GM18517 (cell line): ENCODE results near the gene AHRR.

ENCODE experiments used
- ATAC-seq: cut with Tn5 transposase; IDR thresholded peaks from one replicate; pipeline ENCODE4 v1.9.1; 2021; ENCODE audit warnings: mild to moderate bottlenecking, moderate library complexity; ENCODE audit not compliant: unreplicated experiment

Gene AHRR

DNA sequence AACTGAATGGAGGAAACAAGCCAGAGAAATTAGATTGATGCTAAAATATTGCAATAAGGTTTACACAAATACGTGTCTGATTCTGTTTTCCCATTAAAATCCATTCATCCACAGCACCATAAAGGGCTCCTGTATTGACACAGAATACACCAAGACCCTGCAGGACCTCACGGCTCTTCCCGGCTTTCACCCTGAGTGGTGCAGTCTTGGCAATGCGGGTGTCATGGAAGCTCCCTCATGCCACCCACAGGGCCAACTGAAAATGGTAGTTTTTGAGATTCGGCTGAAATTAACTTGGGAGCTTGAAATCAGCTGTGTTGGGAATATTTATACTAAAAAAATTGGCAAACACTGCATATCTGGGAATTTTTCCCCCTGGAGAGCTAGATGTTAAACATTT lies 104.2 kb downstream of the AHRR start:
- no peak for ATAC-seq

DNA sequence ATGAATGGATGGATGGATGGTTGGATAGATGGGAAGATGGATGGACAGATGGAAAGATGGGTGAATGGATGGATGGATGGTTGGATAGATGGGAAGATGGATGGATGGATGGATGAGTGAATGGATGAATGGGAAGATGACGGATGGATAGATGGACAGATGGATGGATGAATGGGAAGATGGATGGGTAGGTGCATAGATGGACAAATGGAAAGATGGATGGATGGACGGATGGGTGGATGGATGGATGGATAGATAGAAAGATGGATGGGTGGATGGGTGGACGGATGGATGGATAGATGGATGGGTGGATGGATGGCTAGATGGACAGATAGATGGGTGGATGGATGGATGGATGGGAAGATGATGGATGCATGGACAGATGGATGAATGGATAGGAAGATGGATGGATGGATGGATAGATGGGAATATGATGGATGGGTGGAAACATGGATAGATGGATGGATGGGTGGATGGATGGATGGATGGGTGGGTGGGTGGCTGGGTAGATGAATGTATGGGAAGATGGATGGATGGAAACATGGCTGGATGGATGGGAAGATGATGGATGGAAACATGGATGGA lies 105.0 kb downstream of the AHRR start:
- no peak for ATAC-seq

DNA sequence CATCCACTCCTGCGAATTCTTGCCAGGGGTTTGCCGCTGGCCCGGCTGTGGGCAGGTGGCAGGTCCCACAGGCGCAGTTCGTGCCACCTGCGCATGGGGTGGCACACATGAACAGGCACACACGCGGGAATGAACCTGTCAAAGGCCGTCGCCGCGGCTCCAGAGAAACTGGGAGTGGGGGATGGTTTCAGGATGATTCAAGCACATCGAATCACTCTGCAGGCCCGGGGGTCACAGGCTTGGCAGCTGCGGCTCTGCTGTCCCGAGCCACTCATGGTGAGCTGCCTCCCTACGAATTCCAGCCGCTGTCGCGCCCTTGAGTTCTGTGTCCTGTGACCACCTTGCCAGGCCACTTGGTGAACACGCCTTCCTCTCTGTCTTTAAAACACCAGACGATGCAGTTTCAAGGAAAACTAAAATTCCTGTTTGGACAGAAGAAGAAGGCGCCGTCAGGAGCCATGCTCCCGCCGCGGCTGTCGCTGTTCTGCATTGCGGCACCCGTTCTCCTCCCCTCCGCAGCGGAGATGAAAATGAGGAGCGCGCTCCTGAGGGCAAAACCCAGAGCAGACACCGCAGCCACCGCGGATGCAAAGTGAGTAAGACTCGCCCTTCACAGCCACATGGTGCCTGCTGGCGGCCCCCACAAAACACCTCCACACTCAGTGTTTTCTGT lies 106.0 kb downstream of the AHRR start:
- no peak for ATAC-seq

DNA sequence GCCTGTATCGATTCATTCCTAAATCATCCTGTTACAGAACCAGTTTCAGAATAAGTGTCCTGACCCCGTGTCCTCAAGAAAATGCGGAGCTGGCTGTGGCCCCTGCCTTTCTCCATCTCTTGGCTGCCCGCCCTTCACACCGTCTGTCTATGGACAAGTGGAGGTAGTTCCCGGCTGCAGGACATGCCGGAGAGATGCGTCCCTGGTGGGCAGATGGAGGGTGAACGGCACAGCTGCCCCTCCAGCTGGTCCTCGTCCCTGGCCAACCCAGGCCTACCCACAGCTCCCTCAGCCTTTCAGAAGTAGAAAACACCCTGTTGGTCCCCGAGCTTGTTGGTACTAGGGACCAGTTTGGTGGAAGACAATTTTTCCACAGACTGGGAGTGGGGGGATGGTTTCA lies 106.7 kb downstream of the AHRR start:
- no peak for ATAC-seq

DNA sequence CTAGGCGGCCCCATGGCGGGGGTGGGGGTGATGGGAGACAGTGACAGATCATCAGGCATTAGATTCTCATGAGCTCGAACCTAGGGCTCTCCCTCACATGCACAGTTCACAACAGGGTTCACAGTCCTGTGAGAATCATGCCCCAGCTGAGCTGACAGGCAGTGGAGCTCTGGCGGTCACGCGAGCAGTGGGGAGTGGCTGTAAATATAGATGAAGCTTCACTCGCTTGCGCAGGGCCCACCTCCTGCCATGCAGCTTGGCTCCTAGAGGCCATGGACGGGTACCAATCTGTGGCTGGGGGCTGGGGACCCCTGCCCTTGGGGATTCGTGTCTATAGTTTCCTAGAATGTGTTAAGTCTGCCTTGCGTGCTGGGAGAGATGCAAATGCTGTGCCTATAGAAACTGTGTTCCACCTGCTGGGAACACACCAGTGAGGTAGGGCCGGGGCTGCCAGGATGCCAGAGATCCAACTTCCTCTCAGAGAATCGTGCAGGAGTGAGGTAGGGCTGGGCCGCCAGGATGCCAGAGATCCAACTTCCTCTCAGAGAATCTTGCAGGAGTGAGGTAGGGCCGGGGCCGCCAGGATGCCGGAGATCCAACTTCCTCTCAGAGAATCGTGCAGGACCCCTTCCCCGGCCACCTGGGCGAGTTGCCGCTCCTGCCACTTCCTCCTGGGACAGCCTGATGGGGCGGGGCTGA lies 107.4 kb downstream of the AHRR start:
- ATAC-seq: no peak

DNA sequence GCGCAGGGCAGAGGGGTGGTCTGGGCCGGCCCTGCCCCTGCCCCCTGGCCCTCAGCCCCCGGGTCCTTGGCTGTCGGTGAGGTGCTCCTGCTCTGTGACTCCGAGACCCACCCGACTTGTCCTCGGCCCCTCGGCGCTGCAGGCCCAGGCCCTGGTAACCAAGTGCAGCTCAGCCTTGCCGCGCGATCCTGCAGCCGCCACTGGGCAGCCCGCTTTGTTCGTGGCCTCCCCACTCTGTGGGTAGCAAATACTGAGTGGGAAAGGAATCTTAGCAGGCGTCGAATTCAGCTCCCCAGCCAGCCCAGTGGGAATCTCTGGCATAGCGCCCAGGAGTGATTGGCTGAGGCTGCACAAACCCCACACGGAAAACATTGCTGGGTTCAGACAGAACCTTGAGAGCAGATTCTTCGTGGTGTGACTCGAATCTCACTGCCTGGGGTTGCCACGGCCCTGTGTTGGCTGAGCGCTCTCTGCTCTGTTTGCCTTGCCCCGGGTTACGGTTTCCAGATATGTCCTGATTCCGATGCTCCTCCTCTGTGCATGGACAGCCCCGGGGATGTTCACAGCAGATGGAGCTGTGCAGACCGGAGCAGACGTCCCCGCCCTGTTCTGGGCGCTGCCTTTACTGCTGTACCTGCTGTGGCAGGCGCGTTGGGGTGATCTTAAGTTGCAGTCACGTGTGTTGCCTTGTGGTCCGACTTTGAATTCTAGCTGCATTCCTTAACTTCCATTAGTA lies 108.1 kb downstream of the AHRR start:
- ATAC-seq: no peak

DNA sequence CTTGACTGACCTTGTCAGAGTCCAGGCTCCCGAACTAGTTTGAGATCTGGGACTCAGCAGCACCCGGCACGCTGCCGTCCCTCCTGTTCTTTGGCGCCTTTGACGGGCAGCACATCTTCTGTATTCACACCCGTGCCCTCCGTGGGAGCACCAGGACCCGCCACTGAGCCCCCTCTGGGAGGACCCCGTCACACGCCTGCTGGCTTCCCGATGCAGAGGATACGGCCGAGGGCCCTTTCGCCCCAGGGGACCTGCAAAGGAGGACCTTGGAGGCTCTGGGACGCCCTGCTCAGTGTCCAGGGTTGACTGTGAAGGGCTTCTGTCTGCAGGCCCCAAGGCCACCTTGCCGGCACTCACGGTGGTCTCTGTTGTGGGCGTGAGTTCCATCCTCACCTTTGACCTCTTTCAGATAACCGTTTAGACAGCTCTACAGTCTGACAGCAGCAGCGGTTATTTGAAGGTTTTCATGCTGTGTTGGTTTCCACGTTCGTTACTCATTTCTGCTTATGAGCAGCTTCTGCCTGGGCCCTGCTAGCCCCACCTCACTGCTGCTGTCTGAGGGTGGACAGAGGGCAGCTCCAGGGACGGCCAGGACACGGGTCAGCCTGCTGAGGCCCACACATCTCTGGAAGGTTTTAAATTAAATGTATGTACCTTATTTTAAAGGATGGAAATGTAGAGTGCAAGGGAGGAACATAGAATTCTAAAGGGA lies 108.9 kb downstream of the AHRR start:
- ATAC-seq: no peak

DNA sequence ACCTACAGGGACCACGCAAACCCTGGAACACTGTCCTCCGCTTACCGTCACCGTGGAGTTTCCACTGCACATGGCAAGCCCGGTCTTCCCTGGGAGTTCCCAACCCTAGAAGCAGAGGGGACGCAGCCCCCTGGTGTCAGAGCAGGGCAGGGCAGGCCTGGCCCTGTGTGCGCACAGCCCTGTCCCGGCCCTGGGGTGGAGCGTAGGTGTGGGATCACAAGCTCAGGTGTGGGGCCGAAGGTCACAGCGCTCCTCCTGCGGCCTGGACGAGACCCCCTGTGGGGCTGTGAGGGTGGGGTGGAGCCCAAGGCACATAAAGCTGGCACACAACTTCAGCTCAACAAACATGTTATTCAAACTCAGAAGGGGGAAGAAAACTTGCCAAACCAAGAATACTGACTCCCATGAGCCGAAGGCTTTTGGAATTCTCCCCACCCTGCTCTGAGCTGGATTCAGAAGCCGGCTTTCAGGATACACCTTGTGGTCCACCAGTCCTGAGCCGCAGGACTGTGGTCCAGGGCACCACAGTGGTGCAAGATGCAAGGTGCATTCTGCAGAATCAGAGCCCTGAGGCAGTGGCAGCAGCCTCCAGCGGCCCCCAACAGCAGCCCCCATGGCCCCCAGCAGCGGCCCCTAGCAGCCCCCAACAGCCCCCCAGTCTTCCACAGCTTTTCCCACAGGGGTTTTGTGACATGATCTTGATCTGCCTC lies 109.6 kb downstream of the AHRR start:
- ATAC-seq: peak; percentile 69

DNA sequence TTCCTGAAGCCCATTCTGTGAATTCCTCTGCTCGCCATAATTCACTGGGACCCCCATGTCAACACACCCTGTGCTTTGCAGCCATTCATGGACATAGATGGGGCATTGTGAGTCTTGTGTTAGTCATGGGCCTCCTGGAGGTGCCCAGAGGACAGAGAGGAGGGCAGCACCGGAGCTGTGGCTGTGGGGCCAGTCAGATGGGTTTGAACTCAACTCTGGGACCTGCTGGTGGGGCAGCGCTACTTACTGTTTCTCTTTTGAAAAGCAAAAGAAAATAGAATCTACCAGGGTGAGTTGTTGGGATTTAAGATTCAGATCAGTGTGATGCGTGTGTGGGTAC lies 110.2 kb downstream of the AHRR start:
- no peak for ATAC-seq

DNA sequence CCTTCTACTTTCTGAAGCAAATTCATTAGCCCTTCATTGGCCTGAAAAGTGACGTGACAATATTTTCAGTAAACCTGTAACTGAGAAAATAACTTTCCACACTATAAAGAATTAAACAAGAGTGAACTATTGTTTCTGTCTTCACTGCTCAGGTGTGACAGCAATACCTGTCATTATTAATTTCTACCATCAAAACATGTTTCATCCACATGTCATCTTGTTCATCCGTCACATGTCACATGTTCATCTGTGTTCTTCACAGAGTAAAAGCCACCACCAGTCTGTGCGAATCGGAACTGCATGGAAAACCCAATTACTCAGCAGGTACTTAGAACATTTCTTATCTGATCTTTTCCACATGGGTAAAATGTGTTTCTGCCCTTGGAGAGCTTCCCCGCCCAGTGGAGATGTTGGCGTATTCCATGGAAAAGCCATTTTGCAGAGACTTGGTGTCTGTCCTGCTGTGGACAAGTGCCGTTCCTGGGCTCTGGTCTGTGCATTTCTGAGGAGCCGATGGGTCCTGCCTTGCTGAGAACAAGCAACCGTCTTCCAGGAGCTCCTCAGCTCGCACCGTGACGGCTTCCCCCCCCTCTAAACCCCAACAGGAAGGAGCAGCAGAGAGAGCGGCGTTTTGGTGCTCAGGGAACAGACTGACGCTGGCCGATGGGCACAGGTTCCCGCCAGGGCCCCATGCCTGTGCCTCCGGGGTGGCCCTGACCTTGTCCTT lies 110.8 kb downstream of the AHRR start:
- ATAC-seq: no peak

DNA sequence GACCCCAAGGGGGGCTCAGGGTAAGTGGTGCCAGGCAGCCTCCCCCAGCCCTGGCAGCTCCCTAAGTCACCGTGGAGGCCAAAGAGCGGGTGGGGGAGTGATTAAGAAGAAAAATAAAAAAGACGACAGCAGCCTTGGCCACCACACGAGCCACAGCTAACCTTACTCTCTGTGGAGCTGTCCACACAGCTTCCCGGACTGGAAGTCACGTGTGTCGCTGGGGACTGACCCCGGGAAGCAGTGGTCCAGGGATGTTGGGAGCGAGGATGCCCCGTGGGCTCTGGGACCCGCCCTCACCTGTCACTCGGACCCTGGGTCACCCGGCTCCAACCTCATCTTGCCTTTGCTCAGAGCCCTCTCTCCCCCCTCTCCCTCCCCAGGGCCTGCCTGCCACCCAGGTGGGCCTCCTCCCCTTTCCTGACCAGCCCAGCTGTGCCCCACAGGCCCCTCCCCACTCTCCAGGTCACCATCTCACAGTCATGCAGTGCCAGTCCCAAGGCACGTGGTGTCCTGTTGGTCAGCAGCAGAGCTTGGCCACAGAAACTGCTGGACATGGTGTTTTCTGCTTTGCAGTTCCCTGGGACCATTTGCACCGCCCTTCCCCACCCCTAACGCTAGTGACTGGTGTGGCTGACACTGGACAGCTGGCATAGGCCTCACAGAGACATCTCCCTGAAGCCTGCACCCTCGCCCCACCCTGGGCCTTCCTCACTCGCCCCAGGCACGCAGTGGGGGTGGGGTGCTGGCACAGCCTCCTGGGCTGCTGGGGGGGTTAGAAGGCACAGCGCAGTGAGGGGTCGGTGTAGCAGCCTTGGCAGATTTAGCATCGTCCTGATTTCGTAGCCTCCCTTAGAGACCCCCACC lies 111.6 kb downstream of the AHRR start:
- no peak for ATAC-seq

DNA sequence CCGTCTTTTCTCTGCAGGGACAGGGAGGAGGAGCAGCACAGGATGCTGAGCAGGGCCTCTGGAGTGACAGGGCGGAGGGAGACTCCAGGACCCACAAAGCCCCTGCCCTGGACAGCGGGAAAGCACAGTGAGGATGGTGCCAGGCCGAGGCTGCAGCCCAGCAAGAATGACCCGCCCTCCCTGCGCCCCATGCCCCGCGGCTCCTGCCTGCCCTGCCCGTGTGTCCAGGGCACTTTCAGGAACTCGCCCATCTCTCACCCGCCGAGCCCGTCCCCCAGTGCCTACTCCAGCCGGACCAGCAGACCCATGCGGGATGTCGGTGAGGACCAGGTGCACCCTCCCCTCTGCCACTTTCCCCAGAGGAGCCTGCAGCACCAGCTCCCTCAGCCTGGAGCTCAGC lies 112.3 kb downstream of the AHRR start:
- ATAC-seq: no peak

DNA sequence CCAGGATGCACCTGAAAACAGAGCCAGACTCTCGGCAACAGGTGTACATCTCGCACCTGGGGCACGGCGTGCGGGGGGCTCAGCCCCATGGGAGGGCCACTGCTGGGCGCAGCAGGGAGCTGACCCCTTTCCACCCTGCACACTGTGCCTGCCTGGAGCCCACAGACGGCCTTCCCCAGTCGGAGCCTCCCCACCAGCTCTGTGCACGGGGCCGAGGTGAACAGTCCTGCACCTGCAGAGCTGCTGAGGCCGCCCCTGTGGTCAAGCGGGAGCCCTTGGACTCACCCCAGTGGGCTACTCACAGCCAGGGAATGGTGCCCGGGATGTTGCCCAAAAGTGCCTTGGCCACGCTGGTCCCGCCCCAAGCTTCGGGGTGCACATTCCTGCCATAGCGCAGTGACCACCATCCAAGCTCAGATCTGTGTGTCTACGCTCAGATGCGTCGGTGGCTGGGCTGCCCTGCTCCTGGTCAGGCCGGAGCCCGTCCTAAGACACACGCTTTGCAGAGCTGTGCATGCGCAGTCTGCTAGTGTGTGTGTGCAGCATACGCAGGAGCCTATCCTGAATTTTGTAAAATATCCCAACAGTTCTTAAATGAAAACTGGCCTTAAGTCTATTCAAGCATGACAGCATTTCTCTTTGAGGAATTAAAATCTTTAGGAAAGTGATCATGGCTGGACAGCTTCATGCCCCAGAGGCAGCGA lies 113.1 kb downstream of the AHRR start:
- no peak for ATAC-seq

DNA sequence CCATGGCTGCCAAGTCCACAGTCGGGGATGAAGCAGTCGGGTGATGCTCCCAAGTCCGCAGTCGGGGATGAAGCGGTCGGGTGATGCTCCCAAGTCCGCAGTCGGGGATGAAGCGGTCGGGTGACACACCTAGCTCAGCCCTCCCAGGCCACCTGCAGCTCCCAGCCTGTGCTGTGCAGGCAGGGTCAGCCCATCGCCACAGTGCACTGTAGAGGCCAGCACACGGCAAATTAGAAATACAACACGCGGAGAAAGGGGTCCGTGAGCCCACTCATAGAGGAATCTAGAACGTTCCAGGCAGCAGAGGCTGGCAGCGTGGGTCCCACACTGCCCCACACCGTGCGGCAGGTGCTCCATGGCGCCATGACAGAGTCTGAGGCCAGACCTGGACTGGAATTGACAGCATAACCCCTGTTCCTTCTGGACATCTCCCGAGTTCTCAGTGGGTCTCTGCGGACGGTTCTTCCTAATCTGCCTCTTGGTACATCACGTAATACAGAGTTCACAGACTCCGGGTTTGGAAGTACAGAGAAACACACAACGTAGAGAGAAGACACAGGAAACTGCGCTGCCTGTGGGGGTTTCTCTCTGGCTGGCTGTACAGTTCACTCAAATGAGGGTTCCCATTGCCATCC lies 113.8 kb downstream of the AHRR start:
- no peak for ATAC-seq

DNA sequence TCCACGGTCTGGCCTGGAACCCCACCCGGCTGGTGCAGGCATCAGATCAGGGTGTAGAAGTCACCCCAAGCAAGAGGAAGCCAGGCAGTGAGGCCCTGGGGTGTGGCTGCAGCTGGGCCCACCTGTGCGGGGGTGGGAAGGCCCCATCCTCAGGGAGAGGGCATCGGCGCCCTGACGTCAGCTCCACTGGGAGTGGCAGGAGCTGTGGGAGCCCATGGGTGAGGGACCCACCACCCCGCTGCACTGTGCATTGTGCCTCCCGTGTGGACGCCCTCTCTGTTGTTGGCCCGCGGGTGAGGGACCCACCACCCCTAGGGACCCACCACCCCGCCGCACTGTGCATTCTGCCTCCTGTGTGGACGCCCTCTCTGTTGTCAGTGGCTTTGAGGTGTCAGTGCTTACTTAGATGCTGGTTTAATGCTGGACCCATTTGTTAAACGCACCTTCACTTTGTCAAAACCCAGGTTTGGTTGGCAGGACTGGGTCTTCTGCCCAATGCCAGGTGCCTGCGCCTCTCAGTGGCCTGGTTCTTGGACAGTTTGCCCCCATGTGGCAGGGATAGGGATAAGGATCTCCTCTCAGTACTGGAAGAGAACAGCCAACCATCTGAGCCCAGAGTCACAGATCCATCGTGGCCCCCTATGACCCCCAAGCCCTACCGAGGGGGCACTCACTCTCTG lies 114.6 kb downstream of the AHRR start:
- no peak for ATAC-seq

DNA sequence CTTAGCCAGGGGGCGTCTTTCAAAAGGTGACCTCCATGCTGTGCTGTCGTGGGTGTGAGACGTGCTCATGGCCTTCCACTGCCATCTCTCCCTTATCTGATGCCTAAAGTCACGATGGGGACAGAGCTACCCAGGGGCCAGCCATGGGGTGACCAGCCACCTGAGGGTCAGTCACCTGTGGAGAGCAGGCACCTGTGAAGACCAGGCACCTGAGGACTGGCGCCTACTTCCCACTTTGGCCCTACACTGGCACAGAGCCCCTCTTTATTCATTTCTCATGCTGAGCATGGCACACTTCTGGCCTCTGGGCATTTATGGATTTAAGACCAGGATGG lies 115.1 kb downstream of the AHRR start:
- ATAC-seq: no peak

DNA sequence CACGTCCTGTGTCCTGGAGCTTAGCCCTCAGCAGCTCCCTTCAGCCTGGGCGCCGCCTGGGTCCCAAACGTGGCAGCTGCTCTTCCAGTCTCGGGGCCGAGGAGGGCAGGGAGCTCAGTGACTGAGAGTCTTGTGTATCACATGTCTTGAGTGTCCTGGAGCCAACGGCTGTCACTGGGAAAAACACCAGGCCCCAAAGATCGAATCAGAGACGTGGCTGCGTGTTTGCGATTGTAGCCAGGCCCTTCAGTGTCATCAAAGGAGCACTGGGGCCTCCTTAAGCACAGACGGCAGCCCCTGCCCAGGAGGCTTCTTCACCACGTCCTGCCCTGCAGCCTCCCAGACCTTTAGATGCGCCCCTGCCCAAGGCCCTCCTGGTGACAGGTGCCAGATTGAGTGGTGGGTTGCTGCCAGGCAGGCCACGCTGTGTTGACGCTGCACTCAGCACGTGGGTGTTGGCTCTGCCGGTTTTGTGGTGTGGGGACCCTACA lies 115.8 kb downstream of the AHRR start:
- ATAC-seq: no peak
